Subcutaneous abdominal adipose tissue (tissue), 5 donors: ENCODE data around the gene KIFC1.
"Not testable (repeated sequence)": the region's sequence is repeated elsewhere in the genome, so short reads cannot be mapped to it uniquely, and the experiment has no call there.

Experiments used
- H3K27ac ChIP-seq: one replicate; pipeline ENCODE4 v1.7.0; 2013; ENCODE audit warnings: low read depth, mild to moderate bottlenecking, inconsistent platforms, low read length, moderate library complexity
- H3K27me3 ChIP-seq, 5 donors: one replicate each; pipeline ENCODE4 v1.7.0; 2013; ENCODE audit warnings: low read length in 5 of 5, inconsistent platforms in 1 of 5; ENCODE audit not compliant: control insufficient read depth in 5 of 5, insufficient read depth in 4 of 5
- H3K36me3 ChIP-seq, 5 donors: one replicate each; pipeline ENCODE4 v1.7.0; 2013; ENCODE audit warnings: low read length in 5 of 5; ENCODE audit not compliant: control insufficient read depth in 5 of 5, insufficient read depth in 5 of 5
- H3K4me1 ChIP-seq, 5 donors: one replicate each; pipeline ENCODE4 v1.7.0; 2013; ENCODE audit warnings: low read length in 5 of 5, mild to moderate bottlenecking in 3 of 5, moderate library complexity in 1 of 5; ENCODE audit not compliant: control insufficient read depth in 5 of 5, insufficient read depth in 5 of 5
- H3K4me3 ChIP-seq, 5 donors: one replicate each; pipeline ENCODE4 v1.7.0; 2013; ENCODE audit warnings: low read length in 5 of 5, low read depth in 1 of 5
- H3K9ac ChIP-seq, 5 donors: one replicate each; pipeline ENCODE4 v1.7.0; 2013; ENCODE audit warnings: low read length in 5 of 5, mild to moderate bottlenecking in 4 of 5, moderate library complexity in 3 of 5
- H3K9me3 ChIP-seq, 5 donors: one replicate each; pipeline ENCODE4 v1.7.0; 2013; ENCODE audit warnings: low read length in 5 of 5; ENCODE audit not compliant: control insufficient read depth in 5 of 5
- donor health status: healthy.
- donor health status: healthy.
- donor health status: healthy.
- donor health status: healthy.
- donor health status: healthy.

The KIFC1 gene

DNA sequence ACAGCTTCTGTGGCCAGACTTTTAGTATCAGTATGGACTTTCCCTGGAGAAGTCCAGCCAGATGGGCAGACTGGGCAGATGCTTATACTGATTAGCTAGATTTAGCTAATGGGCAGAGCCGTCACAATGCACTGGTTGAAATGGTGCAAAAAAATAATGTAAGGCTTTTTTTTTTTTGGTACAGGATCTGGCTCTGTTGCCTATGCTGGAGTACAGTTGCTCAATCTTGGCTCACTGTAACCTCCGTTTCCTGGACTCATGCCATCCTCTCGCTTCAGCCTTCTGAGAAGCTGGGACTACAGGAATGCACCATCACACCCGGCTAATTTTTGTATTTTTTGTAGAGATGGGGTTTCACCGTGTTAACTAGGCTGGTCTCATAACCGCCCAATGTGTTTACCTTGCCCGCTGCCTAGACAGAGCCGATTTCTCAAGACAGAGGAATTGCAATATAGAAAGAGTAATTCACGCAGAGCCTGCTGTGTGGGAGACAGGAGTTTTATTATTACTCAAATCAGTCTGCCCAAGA is 16.4 kb upstream of the KIFC1 start:
- Histone ChIP-seq H3K9ac (peak overlapping the region in 1 of 5 donors; percentile 30), H3K4me1 (peaks cover 0 to 34% (median 28%) of the 10 kb centered on the region in 5 donors), H3K4me3 (peak overlapping the region in 1 of 5 donors; percentile 6), H3K27me3 (no peaks in the 10 kb centered on the region), H3K9me3 (no peaks in the 10 kb centered on the region), H3K27ac (peak overlapping the region; percentile 83), H3K36me3 (no peaks in the 10 kb centered on the region)

- no peaks in the 10 kb centered on the region for H3K27me3 ChIP-seq
- H3K27ac ChIP-seq = no peak overlapping the region
- H3K36me3 ChIP-seq = no peaks in the 10 kb centered on the region
- H3K9ac ChIP-seq = no peak overlapping the region
- H3K4me3 ChIP-seq = peak overlapping the region in 1 of 5 donors; percentile 31
- no peaks in the 10 kb centered on the region for H3K9me3 ChIP-seq
- H3K4me1 ChIP-seq = peaks cover 0 to 34% (median 28%) of the 10 kb centered on the region in 5 donors
Measured at GRCh38 chr6:33377171-33377570, 14.5 kb upstream of the KIFC1 start.

DNA sequence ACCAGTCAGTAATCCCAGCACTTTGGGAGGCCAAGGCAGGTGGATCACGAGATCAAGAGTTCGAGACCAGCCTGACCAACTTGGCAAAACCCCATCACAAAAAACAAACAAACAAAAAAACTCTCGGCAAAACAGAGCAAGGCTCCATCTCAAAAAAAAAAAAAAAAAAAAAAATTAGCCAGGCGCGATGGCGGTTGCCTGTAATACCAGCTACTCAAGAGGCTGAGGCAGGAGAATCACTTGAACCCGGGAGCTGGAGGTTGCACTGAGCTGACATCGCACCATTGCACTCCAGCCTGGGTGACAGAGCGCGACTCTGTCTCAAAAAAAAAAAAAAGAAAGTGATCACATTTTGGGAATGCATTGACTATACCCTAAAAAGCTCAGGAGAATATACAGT is 12.4 kb upstream of the KIFC1 start:
- H3K27ac ChIP-seq, H3K9ac ChIP-seq, H3K36me3 ChIP-seq, H3K27me3 ChIP-seq, H3K4me3 ChIP-seq, H3K9me3 ChIP-seq: not testable (repeated sequence)
- H3K4me1 ChIP-seq = peaks cover 0 to 37% (median 28%) of the 10 kb centered on the region in 5 donors

DNA sequence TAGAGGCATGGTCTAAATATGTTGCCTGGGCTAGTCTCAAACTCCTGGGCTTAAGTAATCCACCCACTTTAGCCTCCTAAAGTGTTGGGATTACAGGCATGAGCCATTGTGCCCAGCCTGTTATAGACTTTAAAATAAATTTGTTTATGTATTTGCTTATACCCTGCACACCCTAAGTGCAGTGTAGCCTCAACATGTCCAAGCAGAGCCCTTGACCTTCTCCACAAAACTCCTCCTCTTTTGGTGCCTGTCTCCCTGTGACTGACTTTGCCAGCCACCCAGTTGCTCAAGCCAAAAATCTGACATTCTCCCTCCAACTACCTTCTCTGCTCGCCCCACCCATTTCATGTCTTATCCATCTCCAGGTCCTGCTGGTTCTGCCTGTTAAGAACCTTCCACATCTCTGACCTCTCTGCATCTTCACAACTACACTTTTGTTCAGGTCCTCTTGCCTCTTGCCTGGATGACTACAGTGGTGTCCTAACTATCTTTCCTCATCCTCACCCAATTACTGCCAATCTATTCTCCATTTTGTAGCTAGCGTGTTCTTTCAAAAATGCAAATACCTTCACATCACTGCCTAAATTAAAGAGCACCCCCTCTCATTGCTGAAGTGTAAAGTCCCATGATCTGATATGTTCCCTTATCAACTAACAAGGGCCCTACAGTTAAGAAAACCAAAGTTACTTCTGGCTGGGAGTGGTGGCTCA is 11.2 kb upstream of the KIFC1 start:
- no peak overlapping the region for H3K9ac ChIP-seq
- no peaks in the 10 kb centered on the region for H3K9me3 ChIP-seq
- no peak overlapping the region for H3K27ac ChIP-seq
- no peaks in the 10 kb centered on the region for H3K36me3 ChIP-seq
- no peak overlapping the region for H3K4me3 ChIP-seq
- H3K4me1 ChIP-seq = peaks cover 0 to 25% (median 15%) of the 10 kb centered on the region in 5 donors
- H3K27me3 ChIP-seq = no peaks in the 10 kb centered on the region

DNA sequence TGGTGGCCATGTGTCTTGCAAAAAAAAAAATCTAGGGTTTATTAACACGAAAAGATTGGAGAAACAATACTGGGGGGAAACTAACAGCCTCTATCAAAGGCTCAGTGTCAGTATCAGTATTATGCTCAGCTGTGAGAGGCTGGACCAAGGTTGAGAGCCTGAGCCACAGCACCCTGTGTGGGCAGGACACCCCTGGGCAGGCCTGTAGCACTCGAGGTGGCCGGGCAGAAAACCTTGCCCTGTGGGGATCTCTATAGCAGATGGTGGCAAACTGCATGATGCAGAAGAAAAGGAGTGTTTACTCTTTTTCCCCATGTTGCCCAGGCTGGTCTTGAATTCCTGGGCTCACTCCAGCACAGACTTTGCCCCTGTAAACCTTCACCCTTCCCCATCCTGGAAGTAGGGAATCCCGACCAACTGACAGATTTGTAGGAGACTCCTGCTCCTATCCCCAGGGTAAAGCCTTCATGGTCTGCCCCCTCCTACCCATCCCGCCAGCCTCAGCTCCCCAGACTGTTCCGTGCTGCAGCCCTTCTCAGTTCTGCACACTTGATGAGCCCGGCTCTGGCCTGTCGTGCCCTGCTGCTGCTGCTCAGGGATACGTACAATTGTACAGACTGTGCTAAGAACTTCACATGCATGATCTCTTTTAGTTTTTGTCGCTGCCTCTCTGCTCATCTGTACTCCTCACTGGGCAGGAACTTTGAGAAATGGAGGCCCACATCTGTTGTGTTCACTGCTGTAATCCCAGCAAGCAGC is 8.0 kb upstream of the KIFC1 start:
- Histone ChIP-seq H3K4me3 (no peak overlapping the region), H3K4me1 (peaks cover 0 to 4% (median 0%) of the 10 kb centered on the region in 5 donors), H3K27me3 (no peaks in the 10 kb centered on the region), H3K9me3 (no peaks in the 10 kb centered on the region), H3K36me3 (no peaks in the 10 kb centered on the region), H3K27ac (no peak overlapping the region), H3K9ac (no peak overlapping the region)

- no peak overlapping the region for H3K27ac ChIP-seq
Measured at GRCh38 chr6:33384581-33385020, 7.0 kb upstream of the KIFC1 start.

DNA sequence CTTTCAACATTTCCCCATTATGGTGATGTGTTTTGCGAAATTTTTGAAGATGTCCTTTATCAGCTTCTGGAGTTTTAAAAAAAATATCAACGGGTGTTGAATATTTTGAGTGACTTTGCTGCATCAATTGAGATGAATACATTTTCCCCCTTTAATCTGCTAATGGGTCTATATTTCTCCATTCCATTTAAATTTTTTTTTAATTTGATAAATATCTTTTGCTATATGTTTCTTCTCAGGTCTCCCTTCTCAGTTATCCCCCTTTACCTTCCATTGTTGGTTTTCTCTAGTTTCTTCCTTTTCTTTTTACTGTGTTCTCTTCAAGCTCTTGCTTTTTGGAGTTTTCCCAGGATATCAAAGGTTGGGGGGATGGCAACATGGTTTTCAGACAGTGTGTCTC is 1.4 kb upstream of the KIFC1 start:
- H3K4me3 ChIP-seq = no peak overlapping the region
- no peak overlapping the region for H3K9ac ChIP-seq
- no peaks in the 10 kb centered on the region for H3K27me3 ChIP-seq
- no peaks in the 10 kb centered on the region for H3K9me3 ChIP-seq
- H3K36me3 ChIP-seq = no peaks in the 10 kb centered on the region
- peaks cover 2 to 15% (median 11%) of the 10 kb centered on the region in 5 donors for H3K4me1 ChIP-seq
- no peak overlapping the region for H3K27ac ChIP-seq

More at GRCh38 chr6:33384581-33385020, 7.0 kb upstream of the KIFC1 start:
- Histone ChIP-seq H3K9me3 (no peaks in the 10 kb centered on the region), H3K27me3 (no peaks in the 10 kb centered on the region), H3K4me3 (no peak overlapping the region), H3K9ac (no peak overlapping the region), H3K4me1 (peaks cover 0 to 4% (median 0%) of the 10 kb centered on the region in 5 donors), H3K36me3 (no peaks in the 10 kb centered on the region)

DNA sequence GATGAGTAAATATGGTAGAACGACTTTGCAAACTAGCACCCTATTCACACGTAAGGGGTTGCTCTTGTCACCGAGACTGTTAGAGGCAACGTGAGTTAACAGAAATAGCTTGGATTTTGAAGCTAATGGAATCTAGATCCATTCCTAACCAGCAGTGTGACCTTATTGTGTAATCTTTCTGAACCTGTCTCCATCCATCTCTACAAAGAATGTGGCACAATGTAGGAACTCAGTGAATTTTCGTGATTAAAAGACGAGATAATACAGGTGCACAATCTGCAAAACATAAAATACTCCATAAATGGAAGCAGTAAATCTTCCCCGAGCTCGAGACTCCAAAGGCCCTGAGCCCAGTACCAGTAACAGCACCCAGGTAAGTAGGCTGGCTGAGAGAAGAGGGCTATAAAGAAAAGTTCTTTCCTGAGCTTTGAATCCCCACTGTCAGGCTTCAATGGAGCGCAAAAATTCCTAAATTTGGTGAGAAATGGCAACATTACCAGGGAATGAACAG is 801 bp upstream of the KIFC1 start:
- Histone ChIP-seq H3K4me3 (peak overlapping the region in 4 of 5 donors; percentile 10 to 73 (median 50)), H3K27me3 (no peaks in the 10 kb centered on the region), H3K36me3 (no peaks in the 10 kb centered on the region), H3K27ac (peak overlapping the region; percentile 82), H3K4me1 (peaks cover 2 to 15% (median 11%) of the 10 kb centered on the region in 5 donors), H3K9ac (peak overlapping the region in 3 of 5 donors; percentile 32 to 53 (median 39)), H3K9me3 (no peaks in the 10 kb centered on the region)

- H3K9me3 ChIP-seq = no peaks in the 10 kb centered on the region
- peaks cover 2 to 15% (median 11%) of the 10 kb centered on the region in 5 donors for H3K4me1 ChIP-seq
- H3K27me3 ChIP-seq = no peaks in the 10 kb centered on the region
- H3K9ac ChIP-seq = peak overlapping the region in 4 of 5 donors; percentile 13 to 71 (median 34)
- H3K4me3 ChIP-seq = peak overlapping the region; percentile 15 to 73 (median 59)
- no peaks in the 10 kb centered on the region for H3K36me3 ChIP-seq
- peak overlapping the region; percentile 57 for H3K27ac ChIP-seq
Measured at GRCh38 chr6:33391922-33392594, 435 bp downstream of the KIFC1 start.
